K562 (cell line): Measurements from ENCODE around the gene ZBTB8B. TPM values are rescaled to one million over a fixed set of nuclear protein-coding genes. Genes with fewer than 3 reads are reported as not detected.

Experiments used
- AFF4 ChIP-seq: sonication (generic); formaldehyde crosslinking; IDR thresholded peaks from 2 replicates; pipeline ENCODE4 v1.8.0; 2023; ENCODE audit warnings: mild to moderate bottlenecking, missing genetic modification reagents
- BRCA1 ChIP-seq, 2 experiments: fragments of 450-650 bp in 1 of 2; sonication (generic) in 1 of 2; formaldehyde crosslinking in 1 of 2; IDR thresholded peaks; 2 replicates each; pipeline versions ENCODE4 v1.5.0 to v1.6.1; 2017 to 2020; ENCODE audit warnings: mild to moderate bottlenecking in 1 of 2, missing genetic modification reagents in 1 of 2
- CLOCK ChIP-seq: fragments of 250-450 bp; sonication (Bioruptor Pico); IDR thresholded peaks from 2 replicates; pipeline ENCODE4 v1.4.0; 2020; ENCODE audit warnings: mild to moderate bottlenecking, moderate library complexity, borderline replicate concordance
- E2F6 ChIP-seq, 2 experiments: IDR thresholded peaks; 2 replicates each; pipeline ENCODE4 v1.6.1; 2011; ENCODE audit warnings: borderline replicate concordance in 1 of 2, control low read depth in 1 of 2, low read depth in 1 of 2, low read length in 1 of 2, mild to moderate bottlenecking in 1 of 2, mixed read lengths in 1 of 2, moderate library complexity in 1 of 2; ENCODE audit not compliant: insufficient read depth in 1 of 2, insufficient read length in 1 of 2, poor library complexity in 1 of 2, severe bottlenecking in 1 of 2; ENCODE audit errors: extremely low read depth in 1 of 2
- ETV1 ChIP-seq: fragments of 450-650 bp; conservative IDR thresholded peaks from 2 replicates; pipeline ENCODE4 v1.6.1; 2016; ENCODE audit warnings: missing genetic modification characterization, control low read depth, low read depth, missing compliant biosample characterization
- FOS ChIP-seq: IDR thresholded peaks from 3 replicates; pipeline ENCODE4 v1.6.1; 2011; ENCODE audit not compliant: insufficient read length; ENCODE audit errors: extremely low read depth
- FOSL1 ChIP-seq: fragments of 200-800 bp; sonication (Bioruptor generic); conservative IDR thresholded peaks from 2 replicates; pipeline ENCODE4 v1.6.1; 2016; ENCODE audit warnings: missing genetic modification characterization, missing compliant biosample characterization
- HIVEP1 ChIP-seq: fragments of 250-450 bp; sonication (Bioruptor Pico); IDR thresholded peaks from 2 replicates; pipeline ENCODE4 v1.4.0; 2020; ENCODE audit warnings: mild to moderate bottlenecking
- HMBOX1 ChIP-seq: sonication (generic); IDR thresholded peaks from 2 replicates; pipeline ENCODE4 v1.6.1; 2016
- PRMT5 ChIP-seq: sonication (generic); formaldehyde crosslinking; IDR thresholded peaks from 2 replicates; pipeline ENCODE4 v1.5.0; 2020; ENCODE audit warnings: missing genetic modification reagents
- TRIM24 ChIP-seq, 2 experiments: fragments of 450-650 bp; IDR thresholded peaks; 2 replicates each; pipeline ENCODE4 v1.6.1; 2016
- ZNF445 ChIP-seq: fragments of 250-450 bp; sonication (Bioruptor Pico); IDR thresholded peaks from 2 replicates; pipeline ENCODE4 v1.4.0; 2020; ENCODE audit warnings: low read depth, mild to moderate bottlenecking, moderate library complexity
- ZNF778 ChIP-seq: fragments of 450-650 bp; formaldehyde crosslinking; IDR thresholded peaks from 2 replicates; pipeline ENCODE4 v1.4.0; 2020; ENCODE audit warnings: mild to moderate bottlenecking, moderate library complexity
- polyA plus RNA-seq, 8 experiments: library from polyadenylated mRNA; depleted of rRNA in 4 of 8; stranded (reverse) in 5 of 8; unstranded in 3 of 8; fragments of >200 nt; fragmentation: Nextera tagmentation in 2 of 8; fragmentation: Illumina TruSeq in 1 of 8; extraction: Ambion mirVana in 2 of 8; extraction: Trizol in 1 of 8; gene quantifications; 2 replicates each; pipeline versions ENCODE4 v1.2.1 to v1.2.3, GENCODE V29; 2011 to 2014; ENCODE audit warnings: inconsistent platforms in 1 of 8, missing spikeins in 1 of 8
- total RNA-seq, 7 experiments: library from RNA; depleted of rRNA in 6 of 7; stranded (reverse); fragments of >200 nt in 6 of 7; fragmentation: Illumina TruSeq in 2 of 7; extraction: Trizol in 2 of 7; gene quantifications; 2 replicates each; pipeline versions ENCODE4 v1.2.1 to v1.2.3, GENCODE V29; 2011 to 2021; ENCODE audit warnings: low replicate concordance in 1 of 7
- TF ChIP-seq, protein P1 (sequence below): fragments of 450-650 bp; formaldehyde crosslinking; IDR thresholded peaks from 2 replicates; pipeline ENCODE4 v1.4.0; 2022; ENCODE audit warnings: missing genetic modification characterization
- TF ChIP-seq, protein P2 (sequence below): fragments of 450-650 bp; formaldehyde crosslinking; IDR thresholded peaks from 2 replicates; pipeline ENCODE4 v1.4.0; 2022; ENCODE audit warnings: mild to moderate bottlenecking, moderate library complexity

Gene ZBTB8B
- total and polyA plus RNA-seq, 9 of the 15 experiments (the other 6 are each of a cell fraction or from before 2014, with no cell fraction given) = not detected

- TF ChIP-seq PRMT5 (CRISPR knock-in tag) = no peak
- no peak for TF ChIP-seq ZNF778 (CRISPR knock-in tag)
- TF ChIP-seq AFF4 (CRISPR knock-in tag) = no peak
- no peak for TF ChIP-seq CLOCK
- TF ChIP-seq FOSL1 (tag) = no peak; the same call in 1 of the 2 replicates
- TF ChIP-seq, protein P1, sequence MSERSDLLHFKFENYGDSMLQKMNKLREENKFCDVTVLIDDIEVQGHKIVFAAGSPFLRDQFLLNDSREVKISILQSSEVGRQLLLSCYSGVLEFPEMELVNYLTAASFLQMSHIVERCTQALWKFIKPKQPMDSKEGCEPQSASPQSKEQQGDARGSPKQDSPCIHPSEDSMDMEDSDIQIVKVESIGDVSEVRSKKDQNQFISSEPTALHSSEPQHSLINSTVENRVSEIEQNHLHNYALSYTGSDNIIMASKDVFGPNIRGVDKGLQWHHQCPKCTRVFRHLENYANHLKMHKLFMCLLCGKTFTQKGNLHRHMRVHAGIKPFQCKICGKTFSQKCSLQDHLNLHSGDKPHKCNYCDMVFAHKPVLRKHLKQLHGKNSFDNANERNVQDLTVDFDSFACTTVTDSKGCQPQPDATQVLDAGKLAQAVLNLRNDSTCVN (CRISPR knock-in tag) = no peak
- peak in 1 of 2 experiments; percentile 44 for TF ChIP-seq E2F6 (IDR thresholded peaks at IDR 0.05; ENCODE audit: borderline replicate concordance in 1 of 2, extremely low read depth in 1 of 2, insufficient read depth in 1 of 2, insufficient read length in 1 of 2, low read depth in 1 of 2, low read length in 1 of 2, poor library complexity in 1 of 2, severe bottlenecking in 1 of 2)
- no peak for TF ChIP-seq ETV1 (tag)
- TF ChIP-seq TRIM24 (IDR thresholded peaks at IDR 0.05) = no peak
- TF ChIP-seq ZNF445 (CRISPR knock-in tag) = no peak
- TF ChIP-seq BRCA1 (IDR thresholded peaks at IDR 0.05) = no peak
- no peak for TF ChIP-seq BRCA1 (CRISPR knock-in tag; IDR thresholded peaks at IDR 0.05)
- TF ChIP-seq, protein P2, sequence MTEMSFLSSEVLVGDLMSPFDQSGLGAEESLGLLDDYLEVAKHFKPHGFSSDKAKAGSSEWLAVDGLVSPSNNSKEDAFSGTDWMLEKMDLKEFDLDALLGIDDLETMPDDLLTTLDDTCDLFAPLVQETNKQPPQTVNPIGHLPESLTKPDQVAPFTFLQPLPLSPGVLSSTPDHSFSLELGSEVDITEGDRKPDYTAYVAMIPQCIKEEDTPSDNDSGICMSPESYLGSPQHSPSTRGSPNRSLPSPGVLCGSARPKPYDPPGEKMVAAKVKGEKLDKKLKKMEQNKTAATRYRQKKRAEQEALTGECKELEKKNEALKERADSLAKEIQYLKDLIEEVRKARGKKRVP = no peak
- TF ChIP-seq HIVEP1 (CRISPR knock-in tag) = no peak
- TF ChIP-seq HMBOX1 = no peak
- TF ChIP-seq FOS = no peak
These were observed 35.7 kb downstream of the ZBTB8B start (continued) for GRCh38 chr1:32500387-32501209.
